DOHH2 (cell line): ENCODE results near the gene CPN1.

Experiments
- EZH2phosphoT487 ChIP-seq: fragments of 200-600 bp; sonication (generic); IDR thresholded peaks from 2 replicates; pipeline ENCODE4 v1.6.1; 2017; ENCODE audit warnings: borderline replicate concordance, mild to moderate bottlenecking, antibody characterized with exemption, low read length, moderate library complexity, mixed read lengths
- TF ChIP-seq, protein P1 (sequence below): fragments of 200-600 bp; sonication (generic); IDR thresholded peaks from one replicate; pipeline ENCODE4 v1.5.1; 2014; ENCODE audit warnings: antibody characterized with exemption, mild to moderate bottlenecking, low read depth, low read length; ENCODE audit not compliant: poor library complexity, severe bottlenecking

DNA sequence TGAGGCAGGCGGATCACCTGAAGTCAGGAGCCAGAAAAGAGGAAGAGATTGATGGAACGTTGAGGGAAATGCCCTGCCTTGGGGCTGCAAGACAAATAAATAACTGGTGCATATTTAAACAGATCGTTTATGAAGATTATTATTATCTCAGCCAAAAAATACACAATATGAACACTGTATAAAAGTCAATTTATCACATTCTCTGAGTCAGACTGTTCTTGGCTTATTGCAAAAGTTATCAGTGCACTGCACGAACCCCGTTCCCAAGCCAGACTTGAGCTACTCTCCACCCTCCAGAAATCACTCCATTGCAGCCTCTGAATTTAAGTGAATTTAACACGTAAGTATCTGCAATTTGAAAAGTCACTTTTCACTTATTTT lies 73.5 kb downstream of the CPN1 start:
- TF ChIP-seq, protein P1, sequence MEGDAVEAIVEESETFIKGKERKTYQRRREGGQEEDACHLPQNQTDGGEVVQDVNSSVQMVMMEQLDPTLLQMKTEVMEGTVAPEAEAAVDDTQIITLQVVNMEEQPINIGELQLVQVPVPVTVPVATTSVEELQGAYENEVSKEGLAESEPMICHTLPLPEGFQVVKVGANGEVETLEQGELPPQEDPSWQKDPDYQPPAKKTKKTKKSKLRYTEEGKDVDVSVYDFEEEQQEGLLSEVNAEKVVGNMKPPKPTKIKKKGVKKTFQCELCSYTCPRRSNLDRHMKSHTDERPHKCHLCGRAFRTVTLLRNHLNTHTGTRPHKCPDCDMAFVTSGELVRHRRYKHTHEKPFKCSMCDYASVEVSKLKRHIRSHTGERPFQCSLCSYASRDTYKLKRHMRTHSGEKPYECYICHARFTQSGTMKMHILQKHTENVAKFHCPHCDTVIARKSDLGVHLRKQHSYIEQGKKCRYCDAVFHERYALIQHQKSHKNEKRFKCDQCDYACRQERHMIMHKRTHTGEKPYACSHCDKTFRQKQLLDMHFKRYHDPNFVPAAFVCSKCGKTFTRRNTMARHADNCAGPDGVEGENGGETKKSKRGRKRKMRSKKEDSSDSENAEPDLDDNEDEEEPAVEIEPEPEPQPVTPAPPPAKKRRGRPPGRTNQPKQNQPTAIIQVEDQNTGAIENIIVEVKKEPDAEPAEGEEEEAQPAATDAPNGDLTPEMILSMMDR: no peak
- TF ChIP-seq EZH2phosphoT487: no peak
